Glomerular visceral epithelial cell (primary cell): ENCODE data around the gene NUP43.
"Not testable (repeated sequence)": the region's sequence is repeated elsewhere in the genome, so short reads cannot be mapped to it uniquely, and the experiment has no call there.

Experiments used
- DNase-seq: peaks from one replicate; pipeline ENCODE4 v3.0.0-alpha.2; 2016; ENCODE audit errors: extremely low spot score

The NUP43 gene, protein sequence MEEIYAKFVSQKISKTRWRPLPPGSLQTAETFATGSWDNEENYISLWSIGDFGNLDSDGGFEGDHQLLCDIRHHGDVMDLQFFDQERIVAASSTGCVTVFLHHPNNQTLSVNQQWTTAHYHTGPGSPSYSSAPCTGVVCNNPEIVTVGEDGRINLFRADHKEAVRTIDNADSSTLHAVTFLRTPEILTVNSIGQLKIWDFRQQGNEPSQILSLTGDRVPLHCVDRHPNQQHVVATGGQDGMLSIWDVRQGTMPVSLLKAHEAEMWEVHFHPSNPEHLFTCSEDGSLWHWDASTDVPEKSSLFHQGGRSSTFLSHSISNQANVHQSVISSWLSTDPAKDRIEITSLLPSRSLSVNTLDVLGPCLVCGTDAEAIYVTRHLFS

GRCh38 chr6:149746147-149746946, at the start of gene NUP43:
Gene NUP43, minus strand, starts transcription at chr6:149746529. Its CDS starts 34 bp downstream, at chr6:149746495.
- DNase-seq = peak; percentile 93

DNA sequence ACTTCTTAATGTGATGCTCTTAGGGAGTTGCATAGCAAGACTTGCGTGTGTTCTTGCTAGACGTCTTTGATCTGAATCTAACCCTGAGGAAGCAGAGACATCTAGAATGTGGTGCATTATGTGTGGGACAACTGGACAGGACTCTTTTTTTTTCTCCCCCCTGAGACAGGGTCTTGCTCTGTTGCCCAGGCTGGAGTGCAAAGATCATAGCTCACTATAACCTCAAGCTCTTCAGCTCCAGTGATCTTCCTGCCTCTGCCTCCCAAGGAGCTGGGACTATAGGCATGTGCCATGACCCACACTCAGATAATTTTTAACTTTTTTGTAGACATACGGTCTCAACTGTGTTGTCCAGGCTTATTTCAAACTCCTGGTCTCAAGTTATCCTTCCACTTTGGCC, 37.2 kb upstream of the NUP43 start:
- no peak for DNase-seq

DNA sequence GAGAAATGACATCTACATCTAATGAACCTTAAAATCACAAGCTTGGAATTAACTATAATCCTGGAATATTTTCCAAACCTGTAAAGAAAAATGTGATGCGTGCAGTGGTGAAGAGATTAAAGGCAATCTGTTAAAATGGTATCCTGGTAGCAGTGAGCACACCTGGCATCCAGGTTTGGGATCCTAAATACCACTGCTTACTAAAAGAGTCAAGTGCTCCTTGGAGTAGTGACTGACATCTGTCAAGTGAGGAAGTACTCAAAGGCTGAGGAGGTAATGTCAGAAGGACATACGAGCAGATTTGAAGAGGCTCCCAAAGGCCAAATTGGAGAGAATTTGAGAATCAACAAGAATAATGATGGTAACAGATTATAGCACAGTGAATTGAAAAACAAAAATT, 36.0 kb upstream of the NUP43 start:
- DNase-seq = no peak

GRCh38 chr6:149781715-149782114, 35.4 kb upstream of the NUP43 start:
- DNase-seq = no peak

- no peak for DNase-seq
Observed at GRCh38 chr6:149779644-149779963, 33.3 kb upstream of the NUP43 start.

- no peak for DNase-seq
Observed at GRCh38 chr6:149777624-149778023, 31.3 kb upstream of the NUP43 start.

- DNase-seq = no peak
Observed at GRCh38 chr6:149771925-149772324, 25.6 kb upstream of the NUP43 start.

DNA sequence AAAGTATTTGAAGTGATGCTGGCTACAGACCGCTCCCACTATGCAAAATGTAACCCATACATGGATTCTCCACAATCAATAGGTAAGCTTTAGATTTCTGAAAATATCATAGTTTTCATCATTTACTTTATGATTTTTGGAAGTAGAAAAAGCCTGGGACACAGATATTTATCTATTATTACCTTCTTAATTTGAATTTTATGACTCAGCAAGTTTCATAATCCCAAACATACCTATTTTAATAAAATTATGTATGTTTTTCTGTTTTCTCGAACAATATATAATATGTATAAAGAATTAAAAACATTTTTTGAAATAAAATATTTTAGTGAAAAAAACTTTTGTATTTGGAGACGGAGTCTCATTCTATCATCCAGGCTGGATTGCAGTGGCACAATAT, 24.9 kb upstream of the NUP43 start:
- no peak for DNase-seq

DNA sequence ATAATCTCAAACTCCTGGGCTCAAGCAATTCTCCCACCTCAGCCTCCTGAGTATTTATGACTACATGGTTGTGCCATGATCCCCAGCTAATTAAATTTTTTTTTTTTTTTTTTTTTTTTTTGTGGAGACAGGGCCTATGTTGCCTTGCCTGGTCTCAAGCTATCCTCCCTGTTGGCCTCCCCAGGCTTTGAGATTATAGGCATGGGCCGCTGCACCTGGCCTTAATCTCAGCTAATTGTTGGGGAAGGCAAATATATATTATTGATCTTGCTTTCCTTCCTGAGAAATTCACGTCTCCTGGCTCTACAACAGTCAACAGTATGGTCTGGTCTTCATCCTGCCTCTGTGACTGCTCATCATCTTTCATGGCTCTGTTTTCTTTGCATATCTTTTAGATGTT, 23.3 kb upstream of the NUP43 start:
- no peak for DNase-seq

GRCh38 chr6:149766156-149766769, 19.9 kb upstream of the NUP43 start:
- peak; percentile 63 for DNase-seq

- DNase-seq = no peak
Observed at GRCh38 chr6:149763866-149764265, 17.5 kb upstream of the NUP43 start.

GRCh38 chr6:149761438-149761837, 15.1 kb upstream of the NUP43 start:
- DNase-seq = no peak

DNA sequence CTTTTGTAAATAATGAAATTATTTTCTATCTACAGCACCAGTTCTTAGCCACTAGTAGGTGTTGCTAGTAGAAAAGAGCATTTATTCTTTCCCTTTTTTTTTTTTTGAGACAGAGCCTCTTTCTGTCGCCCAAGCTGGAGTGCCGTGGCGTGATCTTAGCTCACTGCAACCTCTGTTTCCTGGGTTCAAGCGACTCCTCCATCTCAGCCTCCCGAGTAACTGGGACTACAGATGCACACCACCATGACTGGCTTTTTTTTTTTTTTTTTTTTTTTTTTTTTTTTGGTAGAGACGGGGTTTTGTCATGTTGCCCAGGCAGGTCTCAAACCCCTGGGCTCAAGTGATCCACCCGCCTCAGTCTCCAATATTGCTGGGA, 9.9 kb upstream of the NUP43 start:
- no peak for DNase-seq

DNA sequence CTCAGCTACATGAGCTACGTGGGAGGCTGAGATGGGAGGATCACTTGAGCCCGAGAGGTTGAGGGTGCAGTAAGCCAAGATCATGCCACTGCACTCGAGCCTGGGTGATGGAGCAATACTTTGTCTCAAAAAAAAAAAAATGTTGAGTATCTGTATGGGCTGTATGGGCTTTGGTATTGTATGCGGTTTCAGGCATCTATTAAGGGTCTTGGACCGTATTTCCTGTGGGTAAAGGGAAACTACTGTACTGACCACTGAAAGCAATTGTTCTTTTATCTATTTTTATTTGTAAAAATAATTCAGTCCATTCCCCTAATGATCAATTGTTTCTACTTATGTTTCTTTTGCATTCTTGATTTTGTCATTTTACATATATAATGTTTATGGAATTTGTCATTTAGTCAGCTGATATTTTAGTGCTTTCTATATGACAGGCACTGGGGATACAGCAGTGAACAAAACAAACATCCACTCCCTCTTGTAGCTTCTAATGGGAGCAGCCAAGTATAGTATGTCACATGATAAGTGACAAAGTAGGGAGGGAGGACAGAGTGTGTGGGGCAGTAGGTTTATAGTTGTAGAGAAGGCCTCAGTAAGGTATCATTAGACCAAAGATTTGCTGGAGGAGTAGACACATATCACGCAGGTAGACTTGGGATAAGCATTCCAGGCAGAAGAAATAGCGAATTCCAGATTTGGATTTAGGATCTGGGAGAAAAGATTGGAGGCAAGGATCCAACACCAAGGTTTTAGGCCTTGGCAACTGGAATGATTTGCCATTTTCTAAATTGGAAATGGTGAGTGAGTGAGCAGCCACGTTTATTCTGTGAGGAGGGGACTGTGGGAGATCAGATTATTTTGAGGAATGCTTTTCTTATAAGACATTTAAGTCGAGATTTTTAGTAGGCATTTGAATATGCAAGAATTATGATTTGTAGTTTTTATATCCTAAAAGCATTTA, 9.3 kb upstream of the NUP43 start:
- no peak for DNase-seq

GRCh38 chr6:149754548-149754947, 8.2 kb upstream of the NUP43 start:
- DNase-seq = no peak

GRCh38 chr6:149753374-149753637, 7.0 kb upstream of the NUP43 start:
- not testable (repeated sequence) for DNase-seq

DNA sequence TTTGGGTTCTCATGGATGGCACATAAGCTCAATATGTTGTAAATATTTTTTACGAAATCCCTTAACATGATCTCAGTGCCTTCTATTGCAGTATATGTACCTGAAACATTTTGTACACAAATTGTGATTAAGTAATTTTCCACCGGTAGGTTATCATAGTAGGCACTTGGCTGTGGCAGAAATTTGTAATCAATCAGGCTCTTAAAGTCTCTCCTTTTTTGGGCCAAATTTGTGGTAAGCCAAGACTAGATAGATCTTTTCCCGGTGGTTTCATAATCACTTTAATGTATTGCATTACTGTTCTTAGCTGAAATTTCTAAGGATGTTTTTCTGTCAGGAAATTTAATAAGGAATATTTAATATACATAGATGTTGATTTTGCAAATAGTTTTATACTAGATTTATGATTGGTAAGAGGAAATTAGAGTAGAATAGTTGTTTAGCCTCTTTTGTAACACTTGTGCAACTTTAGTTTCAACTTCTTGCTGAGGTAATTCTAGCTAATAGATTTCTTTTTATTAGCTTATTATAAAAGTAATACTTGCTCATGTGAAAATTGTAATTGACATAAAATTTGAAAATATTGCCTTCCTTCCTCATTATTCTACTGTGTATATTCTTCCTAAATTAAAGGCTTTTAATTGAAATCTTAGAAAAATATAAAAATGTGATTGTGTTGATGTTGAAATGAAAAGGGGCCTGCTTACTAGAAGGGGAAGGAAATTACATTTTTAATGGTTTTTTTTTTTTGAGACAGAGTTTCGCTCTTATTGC, 6.5 kb upstream of the NUP43 start:
- DNase-seq = no peak

GRCh38 chr6:149751920-149752319, 5.6 kb upstream of the NUP43 start:
- not testable (repeated sequence) for DNase-seq

DNA sequence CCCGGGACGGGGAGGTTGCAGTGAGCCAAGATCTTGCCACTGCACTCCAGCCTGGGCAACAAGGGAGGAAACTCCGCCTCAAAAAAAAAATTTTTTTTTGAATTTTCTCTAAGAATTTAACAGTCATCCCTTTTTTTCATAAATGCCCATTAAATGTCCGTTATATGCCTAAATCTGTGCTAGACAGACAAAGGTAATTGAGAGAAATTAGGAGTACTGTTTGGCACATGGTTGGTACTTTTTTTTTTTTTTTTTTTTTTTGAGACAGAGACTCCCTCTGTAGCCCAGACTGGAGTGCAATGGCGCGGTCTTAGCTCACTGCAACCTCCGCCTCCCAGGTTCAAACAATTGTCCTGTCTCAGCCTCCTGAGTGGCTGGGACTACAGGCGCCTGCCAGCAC, 4.9 kb upstream of the NUP43 start:
- no peak for DNase-seq

DNA sequence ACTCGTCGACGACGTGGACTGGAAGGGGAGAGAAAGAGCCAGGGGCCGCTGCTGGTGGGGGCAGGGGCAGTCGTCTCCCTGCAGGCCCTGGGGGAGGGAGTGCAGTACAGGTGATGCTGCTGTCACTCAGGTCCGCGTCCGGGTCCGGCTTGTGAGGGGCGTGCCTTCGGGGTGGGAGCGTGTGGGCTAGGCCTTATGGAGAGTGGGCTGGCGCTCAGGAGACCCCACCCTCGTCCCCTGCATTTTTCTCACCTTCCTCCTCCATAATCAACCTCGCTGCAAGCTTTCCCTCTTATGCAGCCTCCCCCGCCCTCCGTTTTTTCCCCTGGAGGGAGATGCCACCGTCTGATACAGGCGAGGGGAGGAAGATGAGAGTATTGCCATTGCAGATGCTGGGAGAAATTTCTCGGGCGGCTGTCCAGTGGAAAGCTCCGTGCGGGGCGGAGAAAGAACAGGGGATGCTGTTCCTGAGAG, 3.8 kb upstream of the NUP43 start:
- peak; percentile 83 for DNase-seq

- peak; percentile 95 for DNase-seq
Observed at GRCh38 chr6:149749594-149750135, 3.3 kb upstream of the NUP43 start, which contains the start of gene PCMT1. Gene PCMT1, plus strand, starts transcription at chr6:149749741. Its CDS starts 161 bp downstream, at chr6:149749902.
